Fibroblast of skin of left biceps (primary cell): ENCODE measurements around the gene C11orf16.
"Not testable (repeated sequence)": the region's sequence is repeated elsewhere in the genome, so short reads cannot be mapped to it uniquely, and the experiment has no call there.

Source experiments
- DNase-seq, 2 experiments: peaks; one replicate each; pipeline ENCODE4 v3.0.0-alpha.2; 2013; ENCODE audit warnings: low read depth in 2 of 2

C11orf16 gene

GRCh38 chr11:8932564-8933180, at the start of gene C11orf16:
Gene C11orf16, minus strand, starts transcription at chr11:8932947. Its CDS starts 639 bp downstream, at chr11:8932308.
- DNase-seq, result no peak

- DNase-seq, result no peak
These were observed 47.7 kb upstream of the C11orf16 start for GRCh38 chr11:8980485-8980884.

GRCh38 chr11:8979365-8979764, 46.6 kb upstream of the C11orf16 start:
- DNase-seq, result not testable (repeated sequence)

- no peak for DNase-seq
These were observed 40.4 kb upstream of the C11orf16 start for GRCh38 chr11:8973121-8973520.

GRCh38 chr11:8971924-8972316, 39.2 kb upstream of the C11orf16 start:
- no peak for DNase-seq

GRCh38 chr11:8971196-8971923, 38.6 kb upstream of the C11orf16 start:
- no peak for DNase-seq

- no peak for DNase-seq
These were observed 34.4 kb upstream of the C11orf16 start for GRCh38 chr11:8967184-8967583.

- peak; percentile 31 to 33 for DNase-seq
These were observed 31.9 kb upstream of the C11orf16 start, which contains the start of gene TMEM9B for GRCh38 chr11:8964324-8965320. Gene TMEM9B, minus strand, starts transcription at chr11:8964442. Its CDS starts 129 bp downstream, at chr11:8964313.

- DNase-seq, result no peak
These were observed 31.0 kb upstream of the C11orf16 start for GRCh38 chr11:8963569-8964323.

GRCh38 chr11:8962841-8963240, 30.1 kb upstream of the C11orf16 start:
- DNase-seq, result no peak

- no peak for DNase-seq
These were observed 28.7 kb upstream of the C11orf16 start for GRCh38 chr11:8961401-8961800.

- peak; percentile 33 to 46 for DNase-seq
These were observed 26.9 kb upstream of the C11orf16 start for GRCh38 chr11:8959546-8960166.

- DNase-seq, result no peak
These were observed 24.1 kb upstream of the C11orf16 start for GRCh38 chr11:8956860-8957259.

- no peak for DNase-seq
These were observed 16.1 kb upstream of the C11orf16 start for GRCh38 chr11:8948886-8949285.

- no peak for DNase-seq
These were observed 14.6 kb upstream of the C11orf16 start for GRCh38 chr11:8947230-8947943.

GRCh38 chr11:8942518-8943066, 9.8 kb upstream of the C11orf16 start, which contains the start of gene ASCL3:
Gene ASCL3, minus strand, starts transcription at chr11:8943016. Its CDS starts 4,855 bp downstream, at chr11:8938161.
- no peak for DNase-seq

GRCh38 chr11:8941341-8942103, 8.8 kb upstream of the C11orf16 start:
- DNase-seq, result no peak

GRCh38 chr11:8937659-8938058, 4.9 kb upstream of the C11orf16 start:
- DNase-seq, result no peak

GRCh38 chr11:8937159-8937558, 4.4 kb upstream of the C11orf16 start:
- no peak for DNase-seq
